Measurements from ENCODE around the gene ARNT2.

ARNT2 gene

GRCh38 chr15:80573606-80574005 is 169.4 kb downstream of the ARNT2 start:
- H3K4me3 ChIP-seq (ENCODE audit: low read depth, low read length) = no peak overlapping the region
- TF ChIP-seq CTCF (IDR thresholded peaks at IDR 0.05; ENCODE audit: low read depth, low read length) = no peak

- no peak overlapping the region for H3K4me3 ChIP-seq (ENCODE audit: low read depth, low read length)
- TF ChIP-seq CTCF (IDR thresholded peaks at IDR 0.05; ENCODE audit: low read depth, low read length) = no peak
Measured at GRCh38 chr15:80574590-80574989, 170.4 kb downstream of the ARNT2 start.

- no peak for TF ChIP-seq CTCF (IDR thresholded peaks at IDR 0.05; ENCODE audit: low read depth, low read length)
- no peak overlapping the region for H3K4me3 ChIP-seq (ENCODE audit: low read depth, low read length)
Measured at GRCh38 chr15:80576519-80577090, 172.4 kb downstream of the ARNT2 start.

- no peak for TF ChIP-seq CTCF (IDR thresholded peaks at IDR 0.05; ENCODE audit: low read depth, low read length)
- H3K4me3 ChIP-seq (ENCODE audit: low read depth, low read length) = no peak overlapping the region
Measured at GRCh38 chr15:80577552-80578205, 173.5 kb downstream of the ARNT2 start.

GRCh38 chr15:80578206-80578595 is 174.0 kb downstream of the ARNT2 start:
- no peak overlapping the region for H3K4me3 ChIP-seq (ENCODE audit: low read depth, low read length)
- no peak for TF ChIP-seq CTCF (IDR thresholded peaks at IDR 0.05; ENCODE audit: low read depth, low read length)

- TF ChIP-seq CTCF (IDR thresholded peaks at IDR 0.05; ENCODE audit: low read depth, low read length) = no peak
- no peak overlapping the region for H3K4me3 ChIP-seq (ENCODE audit: low read depth, low read length)
Measured at GRCh38 chr15:80578871-80579270, 174.7 kb downstream of the ARNT2 start.

GRCh38 chr15:80579611-80580010 is 175.4 kb downstream of the ARNT2 start:
- TF ChIP-seq CTCF (IDR thresholded peaks at IDR 0.05; ENCODE audit: low read depth, low read length) = no peak
- H3K4me3 ChIP-seq (ENCODE audit: low read depth, low read length) = no peak overlapping the region
